IMR-90 (cell line): ENCODE measurements around the gene RNF149. TPM values are rescaled to one million over a fixed set of nuclear protein-coding genes. Genes with fewer than 3 reads are reported as not detected.

ENCODE experiments used
- ATAC-seq: fragments of 200-7000 bp; cut with Tn5 transposase; 2 replicates; pipeline ENCODE4 v1.9.1; 2020; ENCODE audit warnings: low read depth, mild to moderate bottlenecking, moderate library complexity
- BruUV-seq: library from RNA; stranded (reverse); fragments of 400-500 nt; replicated peaks from 2 replicates; lab custom pipeline; 2021; lab: Mats Ljungman, UMichigan
- CTCF ChIA-PET: fragments of 300-600 bp; formaldehyde crosslinking; extraction: SDS; loops from one replicate; lab custom pipeline; 2021; ENCODE audit warnings: antibody characterized with exemption; lab: Yijun Ruan, JAX
- POLR2A ChIA-PET: fragments of 300-600 bp; sonication (Branson Sonifier 250); formaldehyde crosslinking; loops from one replicate; lab custom pipeline; 2022; ENCODE audit warnings: antibody characterized with exemption; ENCODE audit not compliant: unreplicated experiment; lab: Charles Lee
- DNase-seq: peaks from one replicate; pipeline ENCODE4 v3.0.0; 2013
- H2AFZ ChIP-seq: replicated peaks from 2 replicates; pipeline ENCODE3; 2013; ENCODE audit warnings: low read length, mild to moderate bottlenecking; ENCODE audit not compliant: poor library complexity
- H2AK5ac ChIP-seq: 2 replicates; pipeline ENCODE4 v1.6.1; 2013; ENCODE audit warnings: low read depth, low read length, inconsistent platforms
- H2AK9ac ChIP-seq: replicated peaks from 2 replicates; pipeline ENCODE3; 2013; ENCODE audit warnings: mild to moderate bottlenecking, low read depth, low read length, moderate library complexity; ENCODE audit not compliant: poor library complexity
- H2BK120ac ChIP-seq: 2 replicates; pipeline ENCODE4 v1.6.1; 2013; ENCODE audit warnings: low read depth, low read length, inconsistent platforms
- H2BK15ac ChIP-seq: 3 replicates; pipeline ENCODE4 v1.6.1; 2013; ENCODE audit warnings: low read depth, low read length, inconsistent platforms
- H2BK20ac ChIP-seq: 2 replicates; pipeline ENCODE4 v1.6.1; 2013; ENCODE audit warnings: low read depth, mild to moderate bottlenecking, inconsistent platforms, low read length, moderate library complexity
- H2BK5ac ChIP-seq: 2 replicates; pipeline ENCODE4 v1.6.1; 2013; ENCODE audit warnings: mild to moderate bottlenecking, low read depth, low read length, inconsistent platforms; ENCODE audit not compliant: poor library complexity, severe bottlenecking
- H3K14ac ChIP-seq: replicated peaks from 2 replicates; pipeline ENCODE4 v1.6.1; 2013; ENCODE audit warnings: low read depth, low read length, inconsistent platforms
- H3K18ac ChIP-seq: 2 replicates; pipeline ENCODE4 v1.6.1; 2013; ENCODE audit warnings: low read depth, low read length, control low read depth
- H3K23ac ChIP-seq: 2 replicates; pipeline ENCODE4 v1.6.1; 2013; ENCODE audit warnings: low read depth, low read length, inconsistent platforms
- H3K27ac ChIP-seq: 2 replicates; pipeline ENCODE4 v1.5.1; 2013; ENCODE audit warnings: mild to moderate bottlenecking, control low read depth, low read length; ENCODE audit not compliant: insufficient read depth
- H3K27me3 ChIP-seq: 2 replicates; pipeline ENCODE4 v1.6.1; 2013; ENCODE audit warnings: low read length; ENCODE audit not compliant: control insufficient read depth, insufficient read depth
- H3K36me3 ChIP-seq: 2 replicates; pipeline ENCODE4 v1.6.1; 2013; ENCODE audit warnings: low read length, mixed read lengths; ENCODE audit not compliant: control insufficient read depth, insufficient read depth
- H3K4ac ChIP-seq: 2 replicates; pipeline ENCODE4 v1.6.1; 2013; ENCODE audit warnings: low read depth, low read length, inconsistent platforms
- H3K4me1 ChIP-seq: 2 replicates; pipeline ENCODE4 v1.6.1; 2013; ENCODE audit warnings: low read length, mixed read lengths; ENCODE audit not compliant: control insufficient read depth, insufficient read depth
- H3K4me2 ChIP-seq: 2 replicates; pipeline ENCODE4 v1.6.1; 2013; ENCODE audit warnings: low read depth, mild to moderate bottlenecking, control low read depth, low read length, moderate library complexity
- H3K4me3 ChIP-seq: 2 replicates; pipeline ENCODE4 v1.5.1; 2013; ENCODE audit warnings: low read depth, mild to moderate bottlenecking, control low read depth, low read length, moderate library complexity; ENCODE audit not compliant: insufficient read depth
- H3K56ac ChIP-seq: 2 replicates; pipeline ENCODE4 v1.6.1; 2013; ENCODE audit warnings: low read length, inconsistent platforms; ENCODE audit not compliant: insufficient read depth; ENCODE audit errors: extremely low read depth
- H3K79me1 ChIP-seq, 2 experiments: 2 replicates each; pipeline ENCODE4 v1.6.1; 2013; ENCODE audit warnings: low read length in 2 of 2, inconsistent platforms in 1 of 2, low read depth in 1 of 2
- H3K9ac ChIP-seq: 2 replicates; pipeline ENCODE4 v1.6.1; 2013; ENCODE audit warnings: low read depth, low read length, control low read depth
- H3K9me1 ChIP-seq: 2 replicates; pipeline ENCODE4 v1.6.1; 2013; ENCODE audit warnings: low read length, inconsistent platforms; ENCODE audit not compliant: insufficient read depth
- H3K9me3 ChIP-seq: 2 replicates; pipeline ENCODE4 v1.6.1; 2013; ENCODE audit warnings: low read length; ENCODE audit not compliant: control insufficient read depth, insufficient read depth
- H4K20me1 ChIP-seq: 2 replicates; pipeline ENCODE4 v1.6.1; 2013; ENCODE audit warnings: low read length, inconsistent platforms; ENCODE audit not compliant: insufficient read depth
- H4K5ac ChIP-seq: 2 replicates; pipeline ENCODE4 v1.6.1; 2013; ENCODE audit warnings: mild to moderate bottlenecking, low read depth, low read length, control low read depth
- H4K8ac ChIP-seq, 2 experiments: 2 replicates each; pipeline ENCODE4 v1.6.1; 2013; ENCODE audit warnings: low read depth in 2 of 2, low read length in 2 of 2, control low read depth in 1 of 2, inconsistent platforms in 1 of 2
- H4K91ac ChIP-seq: 2 replicates; pipeline ENCODE4 v1.6.1; 2013; ENCODE audit warnings: low read depth, low read length, inconsistent platforms; ENCODE audit not compliant: insufficient read depth
- BHLHE40 ChIP-seq: fragments of 150-350 bp; IDR thresholded peaks from 2 replicates; pipeline ENCODE4 v1.6.1; 2016; ENCODE audit warnings: mild to moderate bottlenecking, low read depth, low read length
- CEBPB ChIP-seq: IDR thresholded peaks from 2 replicates; pipeline ENCODE4 v1.6.1; 2012; ENCODE audit warnings: low read depth, low read length, improper control_type of control experiment
- CHD1 ChIP-seq: IDR thresholded peaks from 2 replicates; pipeline ENCODE4 v1.6.1; 2012; ENCODE audit warnings: low read depth, low read length, improper control_type of control experiment
- FOS ChIP-seq: fragments of 150-350 bp; IDR thresholded peaks from 2 replicates; pipeline ENCODE4 v1.6.1; 2016; ENCODE audit warnings: low read depth, low read length
- MAFK ChIP-seq: IDR thresholded peaks from 2 replicates; pipeline ENCODE4 v1.6.1; 2012; ENCODE audit warnings: low read depth, low read length, improper control_type of control experiment
- MAZ ChIP-seq: IDR thresholded peaks from 2 replicates; pipeline ENCODE4 v1.6.1; 2012; ENCODE audit warnings: low read depth, mild to moderate bottlenecking, low read length, improper control_type of control experiment, moderate library complexity, borderline replicate concordance
- MXI1 ChIP-seq: IDR thresholded peaks from 2 replicates; pipeline ENCODE4 v1.6.1; 2012; ENCODE audit warnings: low read depth, mild to moderate bottlenecking, low read length, moderate library complexity, borderline replicate concordance
- NFE2L2 ChIP-seq: fragments of 150-350 bp; IDR thresholded peaks from 2 replicates; pipeline ENCODE4 v1.6.1; 2016; ENCODE audit warnings: low read depth, mild to moderate bottlenecking, low read length
- POLR2A ChIP-seq: IDR thresholded peaks from 2 replicates; pipeline ENCODE4 v1.6.1; 2012; ENCODE audit warnings: mild to moderate bottlenecking, low read depth, low read length
- RAD21 ChIP-seq: IDR thresholded peaks from 2 replicates; pipeline ENCODE4 v1.6.1; 2012; ENCODE audit warnings: low read length, improper control_type of control experiment
- RCOR1 ChIP-seq: IDR thresholded peaks from 2 replicates; pipeline ENCODE4 v1.6.1; 2012; ENCODE audit warnings: mild to moderate bottlenecking, low read length, improper control_type of control experiment; ENCODE audit not compliant: insufficient replicate concordance
- RFX5 ChIP-seq: IDR thresholded peaks from 2 replicates; pipeline ENCODE4 v1.8.0; 2012; ENCODE audit warnings: low read depth, mild to moderate bottlenecking, low read length, moderate library complexity
- SMC3 ChIP-seq: fragments of 150-350 bp; IDR thresholded peaks from 2 replicates; pipeline ENCODE4 v1.6.1; 2016; ENCODE audit warnings: low read depth, mild to moderate bottlenecking, antibody characterized with exemption, low read length, moderate library complexity
- WGBS, 2 experiments: methylation state at CpG; one replicate each; pipeline versions ENCODE4 v1.1.5 to v1.1.7; 2013; ENCODE audit warnings: missing lambda C conversion rate in 2 of 2; ENCODE audit not compliant: insufficient read length in 1 of 2; ENCODE audit errors: extremely low coverage in 2 of 2; 5-methylcytosine and 5-hydroxymethylcytosine counted together
- dilution Hi-C: fragments of 300-500 bp; cut with HindIII; formaldehyde crosslinking; loops from one replicate; pipeline ENCODE4 v1.14.3; 2018; ENCODE audit warnings: low sequenced_read_pairs; ENCODE audit not compliant: unreplicated experiment
- in situ Hi-C: fragments of 300-500 bp; cut with MboI; formaldehyde crosslinking; loops from 3 replicates; pipeline ENCODE4 v1.14.3; 2019; ENCODE audit warnings: low sequenced_read_pairs, inconsistent platforms, mixed read lengths
- intact Hi-C: fragments of 100-400 bp; cut with micrococcal nuclease; formaldehyde crosslinking; loops from 2 replicates; pipeline ENCODE4 v1.10.0; 2022
- polyA plus RNA-seq, 3 experiments: library from polyadenylated mRNA; depleted of rRNA; stranded (reverse); fragments of >200 nt; gene quantifications; 2 replicates each; pipeline ENCODE4 v1.2.3, GENCODE V29; 2012; ENCODE audit warnings: low replicate concordance in 1 of 3
- total RNA-seq: library from RNA; depleted of rRNA; stranded (reverse); fragments of >200 nt; gene quantifications from 2 replicates; pipeline ENCODE4 v1.2.3, GENCODE V29; 2012
- TF ChIP-seq, protein P1 (sequence below): fragments of 150-350 bp; IDR thresholded peaks from 2 replicates; pipeline ENCODE4 v1.6.1; 2017; ENCODE audit warnings: mild to moderate bottlenecking, antibody characterized with exemption, low read length, low read depth
- TF ChIP-seq, protein P2 (sequence below): fragments of 150-350 bp; IDR thresholded peaks from 2 replicates; pipeline ENCODE4 v1.6.1; 2016; ENCODE audit warnings: low read depth, mild to moderate bottlenecking, low read length, moderate library complexity, borderline replicate concordance
- TF ChIP-seq, protein P3 (sequence below): conservative IDR thresholded peaks from 2 replicates; pipeline ENCODE4 v1.5.1; 2012; ENCODE audit warnings: mild to moderate bottlenecking, low read depth, low read length, improper control_type of control experiment

The RNF149 gene
- total and polyA plus RNA-seq, 2 of the 4 experiments (the other 2 are of a cell fraction), result 14.5 to 18.6 TPM

DNA sequence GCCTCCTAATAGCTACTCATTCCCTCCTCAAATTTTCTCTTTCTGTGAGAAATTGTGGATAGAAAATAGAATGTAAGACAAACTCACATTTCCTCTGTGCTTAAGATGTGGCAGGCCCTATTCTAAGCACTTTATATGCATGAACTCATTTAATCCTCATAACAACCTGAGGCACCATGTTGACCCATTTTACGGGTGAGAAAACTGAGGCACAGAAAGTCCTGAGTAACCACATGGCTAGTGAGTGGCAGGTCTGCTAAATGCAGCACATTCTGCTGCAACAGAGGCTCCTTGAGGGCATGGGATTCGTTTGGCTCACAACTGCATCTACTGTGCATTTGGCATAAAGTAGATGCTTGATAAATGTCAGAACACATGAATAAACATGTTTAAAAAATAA is 22.7 kb upstream of the RNF149 start:
- DNase-seq (no peak), ATAC-seq (no peak)
- no peak overlapping the region for H3K27ac ChIP-seq
- H3K4ac ChIP-seq, result no peak overlapping the region
- no peak overlapping the region for H4K91ac ChIP-seq
- no peak overlapping the region for H2AK9ac ChIP-seq
- H2BK5ac ChIP-seq, result no peak overlapping the region
- no peak overlapping the region for H2BK15ac ChIP-seq
- no TSS peak for BruUV-seq
- ChIA-PET CTCF (no interaction called here), POLR2A (no interaction called here)
- H3K4me1 ChIP-seq, result no peaks in the 10 kb centered on the region
- H3K56ac ChIP-seq, result no peak overlapping the region
- dilution Hi-C loops (no loop called here), intact Hi-C loops (no loop called here), in situ Hi-C loops (no loop called here)
- no peaks in the 10 kb centered on the region for H3K79me1 ChIP-seq
- WGBS, 2 experiments, result 86% methylated on average over 1 of the region's 2 CpGs; no CpG with 5 or more reads in 1 of the 2 experiments
- H4K8ac ChIP-seq, result no peak overlapping the region
- H3K9me3 ChIP-seq, result no peaks in the 10 kb centered on the region
- no peak overlapping the region for H3K18ac ChIP-seq
- H3K14ac ChIP-seq, result no peak overlapping the region
- no peak overlapping the region for H3K4me3 ChIP-seq
- H4K20me1 ChIP-seq, result no peaks in the 10 kb centered on the region
- H2AFZ ChIP-seq, result no peak overlapping the region
- H3K23ac ChIP-seq, result no peak overlapping the region
- H3K27me3 ChIP-seq, result no peaks in the 10 kb centered on the region
- no peak overlapping the region for H2AK5ac ChIP-seq
- no peak for TF ChIP-seq RCOR1
- no peak for TF ChIP-seq CHD1
- no peak for TF ChIP-seq MXI1
- no peak for TF ChIP-seq NFE2L2
- TF ChIP-seq, protein P1, sequence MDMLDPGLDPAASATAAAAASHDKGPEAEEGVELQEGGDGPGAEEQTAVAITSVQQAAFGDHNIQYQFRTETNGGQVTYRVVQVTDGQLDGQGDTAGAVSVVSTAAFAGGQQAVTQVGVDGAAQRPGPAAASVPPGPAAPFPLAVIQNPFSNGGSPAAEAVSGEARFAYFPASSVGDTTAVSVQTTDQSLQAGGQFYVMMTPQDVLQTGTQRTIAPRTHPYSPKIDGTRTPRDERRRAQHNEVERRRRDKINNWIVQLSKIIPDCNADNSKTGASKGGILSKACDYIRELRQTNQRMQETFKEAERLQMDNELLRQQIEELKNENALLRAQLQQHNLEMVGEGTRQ, result no peak
- TF ChIP-seq, protein P2, sequence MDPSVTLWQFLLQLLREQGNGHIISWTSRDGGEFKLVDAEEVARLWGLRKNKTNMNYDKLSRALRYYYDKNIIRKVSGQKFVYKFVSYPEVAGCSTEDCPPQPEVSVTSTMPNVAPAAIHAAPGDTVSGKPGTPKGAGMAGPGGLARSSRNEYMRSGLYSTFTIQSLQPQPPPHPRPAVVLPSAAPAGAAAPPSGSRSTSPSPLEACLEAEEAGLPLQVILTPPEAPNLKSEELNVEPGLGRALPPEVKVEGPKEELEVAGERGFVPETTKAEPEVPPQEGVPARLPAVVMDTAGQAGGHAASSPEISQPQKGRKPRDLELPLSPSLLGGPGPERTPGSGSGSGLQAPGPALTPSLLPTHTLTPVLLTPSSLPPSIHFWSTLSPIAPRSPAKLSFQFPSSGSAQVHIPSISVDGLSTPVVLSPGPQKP, result no peak
- no peak for TF ChIP-seq RFX5
- no peak for TF ChIP-seq MAZ
- no peak for TF ChIP-seq POLR2A
- TF ChIP-seq SMC3, result no peak
- no peak for TF ChIP-seq CEBPB
- TF ChIP-seq FOS, result no peak
- TF ChIP-seq RAD21, result no peak
- no peak for TF ChIP-seq MAFK
- no peak for TF ChIP-seq BHLHE40
- TF ChIP-seq, protein P3, sequence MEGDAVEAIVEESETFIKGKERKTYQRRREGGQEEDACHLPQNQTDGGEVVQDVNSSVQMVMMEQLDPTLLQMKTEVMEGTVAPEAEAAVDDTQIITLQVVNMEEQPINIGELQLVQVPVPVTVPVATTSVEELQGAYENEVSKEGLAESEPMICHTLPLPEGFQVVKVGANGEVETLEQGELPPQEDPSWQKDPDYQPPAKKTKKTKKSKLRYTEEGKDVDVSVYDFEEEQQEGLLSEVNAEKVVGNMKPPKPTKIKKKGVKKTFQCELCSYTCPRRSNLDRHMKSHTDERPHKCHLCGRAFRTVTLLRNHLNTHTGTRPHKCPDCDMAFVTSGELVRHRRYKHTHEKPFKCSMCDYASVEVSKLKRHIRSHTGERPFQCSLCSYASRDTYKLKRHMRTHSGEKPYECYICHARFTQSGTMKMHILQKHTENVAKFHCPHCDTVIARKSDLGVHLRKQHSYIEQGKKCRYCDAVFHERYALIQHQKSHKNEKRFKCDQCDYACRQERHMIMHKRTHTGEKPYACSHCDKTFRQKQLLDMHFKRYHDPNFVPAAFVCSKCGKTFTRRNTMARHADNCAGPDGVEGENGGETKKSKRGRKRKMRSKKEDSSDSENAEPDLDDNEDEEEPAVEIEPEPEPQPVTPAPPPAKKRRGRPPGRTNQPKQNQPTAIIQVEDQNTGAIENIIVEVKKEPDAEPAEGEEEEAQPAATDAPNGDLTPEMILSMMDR, result no peak
- H3K36me3 ChIP-seq, result no peaks in the 10 kb centered on the region
- 0 out of 2 replicates have a peak, but pooled peaks cover 3% of the 10 kb centered on the region for H3K9me1 ChIP-seq
- no peak overlapping the region for H3K9ac ChIP-seq
- no peak overlapping the region for H4K5ac ChIP-seq
- H2BK120ac ChIP-seq, result no peak overlapping the region
- no peak overlapping the region for H2BK20ac ChIP-seq
- no peak overlapping the region for H3K4me2 ChIP-seq
